T47D (cell line): ENCODE results near the gene VAV3.
A peak's percentile ranks its signal among the peaks of the same experiment; 100 is the strongest.

Experiments
- DNase-seq, 2 experiments: peaks; one replicate each; pipeline versions ENCODE4 v3.0.0 to v3.0.0-alpha.2; 2011 to 2012; ENCODE audit warnings: low read depth in 1 of 2, low spot score in 1 of 2
- JUND ChIP-seq: IDR thresholded peaks from 2 replicates; pipeline ENCODE4 v1.6.1; 2012; ENCODE audit warnings: low read depth
- in situ Hi-C: cut with HindIII; loops from 2 replicates; pipeline ENCODE4 v1.10.0; 2016; ENCODE audit warnings: low sequenced_read_pairs, low pct_unique_long_range_greater_than_20kb

VAV3 gene

DNA sequence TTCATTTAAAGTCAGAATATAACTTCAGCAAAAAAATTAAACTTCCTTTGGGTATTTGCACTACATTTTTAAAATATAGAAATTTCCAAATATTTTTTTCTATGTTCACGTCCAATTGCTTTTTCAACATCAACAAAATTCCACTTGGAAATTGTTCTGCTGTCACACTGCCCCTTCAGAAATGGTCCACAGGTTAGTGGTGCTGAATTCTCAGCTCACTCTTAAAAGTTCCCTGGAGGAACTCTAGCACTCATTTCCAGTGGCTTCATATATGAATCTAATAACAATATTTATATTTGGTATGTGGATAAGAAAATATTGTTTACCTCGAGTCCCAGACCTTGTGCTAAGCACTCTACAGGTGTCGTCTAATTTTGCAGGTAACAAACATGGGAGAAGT, 27.4 kb upstream of the VAV3 start:
- in situ Hi-C loops = no loop called here
- TF ChIP-seq JUND = no peak
- DNase-seq = no peak

DNA sequence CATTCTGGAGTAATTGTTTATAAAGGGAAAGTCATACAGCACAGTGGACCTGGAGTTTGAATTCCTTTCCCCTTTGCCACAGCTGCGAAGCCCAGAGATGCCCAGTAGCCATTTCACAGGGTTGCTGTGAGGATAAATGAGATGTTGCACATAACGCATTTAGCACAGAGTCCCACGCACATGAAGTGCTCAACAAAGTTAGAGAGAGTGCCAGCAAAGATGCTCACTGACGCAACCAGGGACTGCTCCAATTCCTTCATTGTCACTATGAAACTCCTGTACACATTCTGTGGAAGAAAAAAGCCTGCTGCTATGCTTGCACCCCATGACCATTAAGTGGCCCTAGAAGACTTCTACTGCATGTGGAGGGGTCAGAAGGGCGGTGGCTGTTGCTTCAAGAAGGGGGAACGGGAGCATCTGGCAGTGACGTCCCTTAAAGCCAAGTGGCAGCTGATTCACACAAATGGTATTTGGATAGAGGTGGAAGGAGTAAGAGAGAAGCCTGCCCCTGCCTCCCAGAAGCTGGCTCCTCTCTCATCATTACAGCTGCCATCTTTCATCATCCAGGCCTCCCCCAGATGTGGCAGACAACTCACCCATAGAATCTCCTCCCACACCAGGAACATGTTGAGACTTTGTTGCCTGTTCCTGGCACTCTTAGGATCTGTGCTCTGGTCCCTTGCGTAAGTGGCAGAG, 26.5 kb upstream of the VAV3 start:
- no peak for DNase-seq
- TF ChIP-seq JUND = no peak
- in situ Hi-C loops = no loop called here

DNA sequence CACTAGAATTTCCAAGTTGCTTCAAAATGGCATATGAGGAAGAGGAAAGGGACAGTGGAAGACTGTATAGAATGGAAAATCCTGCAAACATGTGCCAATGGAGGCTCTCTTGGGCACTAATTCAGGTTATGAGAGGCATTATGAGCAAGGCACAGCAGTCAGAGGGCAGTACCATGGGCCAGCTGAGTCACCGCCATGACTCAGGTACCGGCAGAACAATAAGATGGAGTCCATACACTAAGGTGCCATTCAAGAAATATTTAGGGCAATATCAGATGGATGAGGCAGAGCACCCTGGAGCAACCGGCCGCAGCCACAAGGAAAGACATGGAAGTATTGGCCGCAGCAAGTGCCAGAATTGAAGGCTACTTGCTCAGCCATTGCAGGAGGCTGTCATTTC, 25.6 kb upstream of the VAV3 start:
- TF ChIP-seq JUND = no peak
- DNase-seq = no peak
- in situ Hi-C loops = no loop called here

DNA sequence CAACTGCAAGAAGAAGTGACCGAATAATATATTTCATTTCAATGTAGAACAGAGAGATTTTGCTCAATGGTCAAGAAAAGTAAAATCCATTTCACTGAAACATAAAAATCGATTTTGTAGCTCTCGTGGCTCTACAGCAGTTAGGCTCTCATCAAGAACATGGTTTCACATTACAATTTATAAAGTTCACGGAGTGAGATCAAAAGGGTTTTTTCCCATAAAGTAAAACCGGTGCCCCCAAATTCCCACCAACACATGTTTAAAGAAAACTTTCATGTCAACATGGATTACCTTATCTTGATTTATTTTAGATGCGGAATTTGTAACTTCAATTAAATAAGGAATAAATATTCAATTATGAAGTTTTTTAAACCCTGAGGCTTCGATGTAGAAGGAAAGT, 16.3 kb upstream of the VAV3 start:
- in situ Hi-C loops = no loop called here
- no peak for DNase-seq
- TF ChIP-seq JUND = no peak

DNA sequence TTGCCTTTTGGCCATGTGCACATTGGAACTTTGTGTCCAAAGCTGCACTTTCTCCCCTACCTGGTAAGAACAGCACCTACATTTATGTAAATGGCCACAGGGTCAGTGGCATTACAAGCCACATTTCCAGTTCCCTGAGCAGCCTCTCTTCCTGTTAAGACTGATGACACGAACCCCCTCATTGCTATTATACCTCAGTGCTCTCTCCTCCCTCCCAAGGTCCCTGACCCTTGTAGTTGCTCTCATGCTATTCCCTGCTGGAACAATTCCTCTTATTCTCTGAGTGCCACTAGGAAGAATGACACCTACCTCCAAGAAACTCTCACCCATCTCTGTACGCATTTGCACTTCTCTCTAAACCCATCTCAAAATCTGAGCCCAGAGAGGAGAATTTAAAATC, 14.9 kb upstream of the VAV3 start:
- in situ Hi-C loops = no loop called here
- no peak for DNase-seq
- TF ChIP-seq JUND = no peak

DNA sequence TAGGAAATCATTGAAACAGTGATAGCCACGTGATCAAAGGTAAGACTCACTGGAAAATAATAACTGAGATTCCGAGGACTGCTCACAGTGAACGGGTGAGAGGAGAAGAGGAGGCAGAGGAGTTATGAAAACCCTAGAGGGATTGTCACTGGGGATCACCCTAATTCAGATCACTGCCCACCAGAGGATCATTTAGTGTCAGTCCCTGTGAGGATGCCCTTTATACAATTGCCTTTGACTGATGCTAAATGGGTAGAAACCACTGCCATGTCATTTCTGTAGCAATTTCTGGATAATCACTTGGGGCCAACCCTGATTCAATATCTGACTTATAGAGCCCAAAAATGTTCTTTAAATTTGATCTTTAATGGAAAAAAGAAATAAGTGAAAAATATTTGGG, 14.1 kb upstream of the VAV3 start:
- in situ Hi-C loops = no loop called here
- no peak for DNase-seq
- TF ChIP-seq JUND = no peak

DNA sequence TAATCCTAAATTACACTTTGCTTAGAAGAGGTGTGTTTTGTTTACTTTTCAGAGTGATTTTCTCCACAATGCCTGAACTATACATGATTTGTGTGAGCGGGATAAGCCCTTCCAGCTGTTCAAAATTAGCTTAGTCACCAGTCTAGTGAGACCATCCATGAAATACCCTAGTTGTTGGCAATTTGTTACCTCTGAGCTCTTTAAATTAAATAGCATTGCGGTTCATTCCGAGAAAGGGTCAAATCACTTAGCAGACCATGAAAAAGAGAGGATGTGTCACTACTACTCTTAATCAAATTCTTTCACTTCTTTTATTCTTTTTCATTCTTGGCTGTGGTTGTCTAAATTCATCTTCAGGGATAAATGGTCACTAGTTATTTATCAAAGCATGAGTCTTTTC, 11.9 kb upstream of the VAV3 start:
- TF ChIP-seq JUND = no peak
- DNase-seq = no peak
- in situ Hi-C loops = no loop called here

DNA sequence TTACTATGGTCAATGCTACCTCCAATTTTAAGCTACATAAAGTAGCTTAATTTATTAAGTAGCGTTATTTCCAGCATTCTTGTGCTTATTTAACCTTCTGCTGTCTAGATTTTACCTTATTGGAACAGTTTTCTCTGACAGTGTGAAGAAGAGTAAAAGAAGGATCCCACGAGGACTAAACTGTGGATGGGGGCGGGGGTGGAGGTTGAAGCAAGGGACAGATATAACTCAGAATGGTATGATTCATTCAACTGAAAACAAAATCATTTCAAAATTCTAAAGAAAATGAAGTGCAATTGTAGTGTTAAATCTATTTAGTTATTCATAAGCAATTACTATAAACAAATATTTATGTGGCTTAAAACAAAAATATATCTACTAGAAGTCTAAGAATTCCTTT, 11.5 kb upstream of the VAV3 start:
- no peak for TF ChIP-seq JUND
- in situ Hi-C loops = no loop called here
- no peak for DNase-seq

DNA sequence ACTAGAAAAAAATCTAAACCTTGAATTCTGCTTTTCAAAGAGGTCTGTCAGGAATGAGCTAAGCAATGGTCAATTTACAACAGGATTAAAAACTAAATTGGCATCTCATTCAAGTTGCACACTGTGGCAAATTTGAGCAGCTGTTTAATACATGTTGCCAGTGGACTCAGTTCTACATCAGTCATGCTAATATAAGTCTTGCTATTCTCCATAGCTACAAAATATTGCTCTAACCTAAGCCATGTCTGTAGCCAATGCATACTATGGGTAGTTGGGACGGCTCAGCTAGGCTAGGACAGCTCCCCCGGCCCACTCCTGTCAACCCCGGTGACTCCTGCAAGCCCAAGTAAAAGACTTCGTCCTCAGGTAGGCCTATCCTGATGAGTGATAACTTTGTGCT, 10.9 kb upstream of the VAV3 start:
- no peak for TF ChIP-seq JUND
- in situ Hi-C loops = no loop called here
- no peak for DNase-seq

DNA sequence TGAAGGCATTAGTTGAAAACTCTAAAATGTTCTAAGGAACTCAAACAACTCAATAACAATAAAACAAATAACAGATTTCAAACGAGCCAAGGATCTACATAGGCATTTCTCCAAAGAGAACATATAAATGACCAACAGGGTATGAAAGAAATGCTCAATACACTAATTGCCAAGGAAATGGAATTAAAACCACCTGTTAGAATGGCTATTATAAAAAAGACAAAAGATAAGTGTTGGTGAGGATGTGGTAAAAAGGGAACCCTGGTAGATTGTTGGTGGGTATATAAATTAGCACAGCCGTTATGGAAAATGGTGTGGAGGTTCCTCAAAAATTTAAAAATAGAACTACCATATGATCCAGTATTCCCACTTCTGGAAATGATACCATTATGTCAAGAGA, 9.1 kb upstream of the VAV3 start:
- in situ Hi-C loops = no loop called here
- no peak for TF ChIP-seq JUND
- DNase-seq = no peak

DNA sequence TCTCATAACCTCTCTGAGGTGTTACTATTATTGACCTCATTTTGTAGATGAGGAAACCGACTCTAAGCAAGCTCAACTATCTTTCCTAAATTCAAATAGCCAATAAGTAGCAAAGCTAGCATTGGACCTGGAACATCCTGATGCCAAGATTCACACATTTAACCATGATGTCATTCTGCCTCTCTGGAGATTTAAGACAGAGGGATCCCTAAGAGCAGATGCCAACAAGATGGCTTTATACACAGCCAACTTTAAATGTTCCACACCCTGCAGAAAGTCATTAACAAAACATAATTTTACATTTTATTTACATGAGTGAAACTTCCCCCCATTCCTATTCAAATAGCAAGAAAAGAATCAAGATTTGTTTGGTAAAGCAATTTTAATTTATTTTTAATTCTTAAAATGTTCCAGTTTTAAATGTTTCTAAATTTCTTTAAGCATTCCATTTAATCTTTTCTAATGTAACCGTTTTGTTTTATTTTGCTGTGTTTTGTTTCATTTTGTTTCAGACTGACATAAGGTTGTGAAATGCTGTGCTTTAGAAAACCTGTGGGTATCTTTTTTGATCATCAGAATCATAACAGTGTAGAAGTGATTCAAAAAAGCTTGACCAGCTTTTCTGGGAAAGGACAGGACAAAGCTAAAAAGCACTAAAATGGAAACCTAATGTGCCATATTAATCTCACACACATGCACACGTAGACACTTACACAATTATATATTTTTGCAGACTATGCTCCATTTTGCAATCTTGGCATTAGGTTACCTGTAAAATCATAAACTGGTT, 7.6 kb upstream of the VAV3 start:
- TF ChIP-seq JUND = no peak
- in situ Hi-C loops = no loop called here
- no peak for DNase-seq

DNA sequence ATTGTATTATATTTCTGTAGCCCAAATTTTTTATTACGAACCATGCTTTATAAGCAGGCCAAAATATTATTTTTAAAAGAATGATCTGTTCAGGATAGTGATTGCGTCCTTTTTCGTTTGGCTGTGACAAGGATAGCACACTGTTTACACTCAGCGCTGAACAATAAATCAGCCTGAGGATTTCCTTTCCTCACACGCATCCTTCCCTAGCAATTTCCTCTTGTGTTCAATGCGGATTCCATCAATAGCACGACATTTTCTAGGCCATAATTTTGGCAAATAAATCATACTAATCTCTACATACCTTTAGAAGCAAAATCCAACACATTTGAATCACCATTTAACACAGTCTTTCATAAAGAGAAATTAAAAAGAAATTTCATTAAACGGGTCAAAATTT, 1.6 kb upstream of the VAV3 start:
- TF ChIP-seq JUND = no peak
- DNase-seq = no peak
- in situ Hi-C loops = no loop called here

DNA sequence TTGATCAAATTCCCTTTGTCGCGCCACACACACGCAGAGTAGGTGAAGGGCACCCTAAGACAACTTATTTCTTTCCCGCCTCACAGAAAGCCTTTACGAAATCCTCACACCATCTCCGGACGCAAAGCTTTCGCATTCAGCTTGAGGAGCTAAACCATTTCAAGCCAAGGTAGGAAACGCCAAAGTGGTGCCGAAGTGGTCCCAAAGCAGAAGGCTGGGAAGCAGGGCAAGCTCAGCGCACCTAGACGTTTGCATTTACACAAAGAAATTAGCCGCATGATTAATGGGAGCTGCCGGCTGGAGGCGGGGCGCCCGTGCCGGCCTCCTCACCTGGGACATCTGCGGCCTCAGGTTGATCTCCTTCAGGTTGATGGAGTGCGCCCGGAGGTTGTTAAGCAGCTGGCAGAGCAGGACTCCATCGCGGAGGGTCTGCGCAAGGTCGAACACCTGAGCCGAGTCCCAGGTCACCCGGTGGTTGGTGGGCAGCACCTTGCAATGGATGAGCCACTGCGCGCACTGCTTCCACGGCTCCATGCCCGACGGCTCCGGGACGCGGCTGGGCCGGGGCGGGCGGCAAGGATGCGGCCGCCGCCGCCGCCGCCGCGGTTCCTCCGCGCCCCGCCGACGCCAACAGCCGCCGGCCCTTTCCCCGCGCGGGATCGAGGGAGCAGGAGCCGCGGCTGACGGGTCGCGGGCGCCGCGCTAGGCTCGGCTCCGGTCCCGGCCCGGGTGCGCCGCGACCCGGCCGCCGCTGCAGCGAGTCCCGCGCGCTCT, 457 bp downstream of the VAV3 start:
- DNase-seq = peak; percentile 26 to 40
- TF ChIP-seq JUND = no peak
- in situ Hi-C loops = no loop called here
